Measurements from ENCODE around the gene TMEM185B. TPM values are rescaled to one million over a fixed set of nuclear protein-coding genes. Genes with fewer than 3 reads are reported as not detected.
A peak's percentile ranks its signal among the peaks of the same experiment; 100 is the strongest.
"Not testable (repeated sequence)": the region's sequence is repeated elsewhere in the genome, so short reads cannot be mapped to it uniquely, and the experiment has no call there.

The TMEM185B gene
- total and polyA plus RNA-seq, 4 donors = 4.9 to 20.8 (median 12.8) TPM

- no peaks in the 10 kb centered on the region for H3K9me3 ChIP-seq (ENCODE audit: control insufficient read depth, low read length)
- no peak for ATAC-seq (ENCODE audit: low FRiP score)
- no peak overlapping the region for H3K27ac ChIP-seq (ENCODE audit: low read depth in 1 of 2, low read length in 2 of 2)
- no peaks in the 10 kb centered on the region for H3K36me3 ChIP-seq (ENCODE audit: control insufficient read depth in 1 of 2, insufficient read depth in 2 of 2, low read length in 1 of 2)
- DNase-seq = no peak
- 92 to 95% methylated on average over 10 of the region's 10 CpGs for WGBS, 2 donors
- intact Hi-C loops (cut with DNase I) = no loop called here
- no peak overlapping the region for H3K4me3 ChIP-seq (ENCODE audit: low read length in 2 of 2)
- H3K27me3 ChIP-seq (ENCODE audit: control insufficient read depth in 1 of 2, insufficient read depth in 2 of 2, low read length in 1 of 2) = no peaks in the 10 kb centered on the region
- no peaks in the 10 kb centered on the region for H3K4me1 ChIP-seq (ENCODE audit: control insufficient read depth in 1 of 2, insufficient read depth in 2 of 2, low read length in 2 of 2)
Observed at GRCh38 chr2:120208381-120209353, 14.5 kb downstream of the TMEM185B start.

- Histone ChIP-seq H3K9me3 (ENCODE audit: control insufficient read depth, low read length) (no peaks in the 10 kb centered on the region), H3K27me3 (ENCODE audit: control insufficient read depth in 1 of 2, insufficient read depth in 2 of 2, low read length in 1 of 2) (no peaks in the 10 kb centered on the region), H3K4me1 (ENCODE audit: control insufficient read depth in 1 of 2, insufficient read depth in 2 of 2, low read length in 2 of 2) (no peaks in the 10 kb centered on the region), H3K4me3 (ENCODE audit: low read length in 2 of 2) (no peak overlapping the region), H3K27ac (ENCODE audit: low read depth in 1 of 2, low read length in 2 of 2) (no peak overlapping the region), H3K36me3 (ENCODE audit: control insufficient read depth in 1 of 2, insufficient read depth in 2 of 2, low read length in 1 of 2) (no peaks in the 10 kb centered on the region)
- intact Hi-C loops (cut with DNase I) = no loop called here
- DNase-seq (peak in 1 of 2 donors; percentile 82), ATAC-seq (ENCODE audit: low FRiP score) (no peak)
- 66 to 73% methylated on average over 8 of the region's 8 CpGs for WGBS, 2 donors
Observed at GRCh38 chr2:120206022-120206581, 17.1 kb downstream of the TMEM185B start.

GRCh38 chr2:120204945-120205670 is 18.1 kb downstream of the TMEM185B start:
- no peaks in the 10 kb centered on the region for H3K4me1 ChIP-seq (ENCODE audit: control insufficient read depth in 1 of 2, insufficient read depth in 2 of 2, low read length in 2 of 2)
- H3K27me3 ChIP-seq (ENCODE audit: control insufficient read depth in 1 of 2, insufficient read depth in 2 of 2, low read length in 1 of 2) = no peaks in the 10 kb centered on the region
- no peak for DNase-seq
- no peaks in the 10 kb centered on the region for H3K36me3 ChIP-seq (ENCODE audit: control insufficient read depth in 1 of 2, insufficient read depth in 2 of 2, low read length in 1 of 2)
- intact Hi-C loops (cut with DNase I) = no loop called here
- no peak for ATAC-seq (ENCODE audit: low FRiP score)
- 87 to 92% methylated on average over 12 of the region's 12 CpGs for WGBS, 2 donors
- no peak overlapping the region for H3K27ac ChIP-seq (ENCODE audit: low read depth in 1 of 2, low read length in 2 of 2)
- no peaks in the 10 kb centered on the region for H3K9me3 ChIP-seq (ENCODE audit: control insufficient read depth, low read length)
- H3K4me3 ChIP-seq (ENCODE audit: low read length in 2 of 2) = no peak overlapping the region

GRCh38 chr2:120204417-120204816 is 18.8 kb downstream of the TMEM185B start:
- no peaks in the 10 kb centered on the region for H3K9me3 ChIP-seq (ENCODE audit: control insufficient read depth, low read length)
- no peaks in the 10 kb centered on the region for H3K27me3 ChIP-seq (ENCODE audit: control insufficient read depth in 1 of 2, insufficient read depth in 2 of 2, low read length in 1 of 2)
- no peaks in the 10 kb centered on the region for H3K36me3 ChIP-seq (ENCODE audit: control insufficient read depth in 1 of 2, insufficient read depth in 2 of 2, low read length in 1 of 2)
- no peak overlapping the region for H3K27ac ChIP-seq (ENCODE audit: low read depth in 1 of 2, low read length in 2 of 2)
- ATAC-seq (ENCODE audit: low FRiP score) (peak; percentile 16), DNase-seq (no peak)
- H3K4me3 ChIP-seq (ENCODE audit: low read length in 2 of 2) = no peak overlapping the region
- intact Hi-C loops (cut with DNase I) = no loop called here
- no peaks in the 10 kb centered on the region for H3K4me1 ChIP-seq (ENCODE audit: control insufficient read depth in 1 of 2, insufficient read depth in 2 of 2, low read length in 2 of 2)
- 58 to 88% methylated on average over 3 of the region's 3 CpGs for WGBS, 2 donors

GRCh38 chr2:120204022-120204405 is 19.2 kb downstream of the TMEM185B start:
- DNase-seq (no peak), ATAC-seq (ENCODE audit: low FRiP score) (no peak)
- H3K4me3 ChIP-seq (ENCODE audit: low read length in 2 of 2) = no peak overlapping the region
- no peaks in the 10 kb centered on the region for H3K9me3 ChIP-seq (ENCODE audit: control insufficient read depth, low read length)
- H3K27ac ChIP-seq (ENCODE audit: low read depth in 1 of 2, low read length in 2 of 2) = no peak overlapping the region
- no peaks in the 10 kb centered on the region for H3K4me1 ChIP-seq (ENCODE audit: control insufficient read depth in 1 of 2, insufficient read depth in 2 of 2, low read length in 2 of 2)
- intact Hi-C loops (cut with DNase I) = no loop called here
- no peaks in the 10 kb centered on the region for H3K36me3 ChIP-seq (ENCODE audit: control insufficient read depth in 1 of 2, insufficient read depth in 2 of 2, low read length in 1 of 2)
- WGBS, 2 donors = 87 to 88% methylated on average over 5 of the region's 5 CpGs
- no peaks in the 10 kb centered on the region for H3K27me3 ChIP-seq (ENCODE audit: control insufficient read depth in 1 of 2, insufficient read depth in 2 of 2, low read length in 1 of 2)

- Histone ChIP-seq H3K9me3 (ENCODE audit: control insufficient read depth, low read length) (no peaks in the 10 kb centered on the region), H3K4me3 (ENCODE audit: low read length in 2 of 2) (no peak overlapping the region), H3K27ac (ENCODE audit: low read depth in 1 of 2, low read length in 2 of 2) (no peak overlapping the region), H3K27me3 (ENCODE audit: control insufficient read depth in 1 of 2, insufficient read depth in 2 of 2, low read length in 1 of 2) (no peaks in the 10 kb centered on the region), H3K4me1 (ENCODE audit: control insufficient read depth in 1 of 2, insufficient read depth in 2 of 2, low read length in 2 of 2) (no peaks in the 10 kb centered on the region), H3K36me3 (ENCODE audit: control insufficient read depth in 1 of 2, insufficient read depth in 2 of 2, low read length in 1 of 2) (no peaks in the 10 kb centered on the region)
- DNase-seq = no peak
- ATAC-seq (ENCODE audit: low FRiP score) = peak; percentile 44
- intact Hi-C loops (cut with DNase I) = no loop called here
- 69 to 71% methylated on average over 10 of the region's 10 CpGs for WGBS, 2 donors
Observed at GRCh38 chr2:120203251-120204021, 19.8 kb downstream of the TMEM185B start.

GRCh38 chr2:120199817-120200459 is 23.3 kb downstream of the TMEM185B start:
- H3K27me3 ChIP-seq (ENCODE audit: control insufficient read depth in 1 of 2, insufficient read depth in 2 of 2, low read length in 1 of 2); H3K4me1 ChIP-seq (ENCODE audit: control insufficient read depth in 1 of 2, insufficient read depth in 2 of 2, low read length in 2 of 2); DNase-seq; H3K4me3 ChIP-seq (ENCODE audit: low read length in 2 of 2); intact Hi-C loops (cut with DNase I); ATAC-seq (ENCODE audit: low FRiP score); H3K27ac ChIP-seq (ENCODE audit: low read depth in 1 of 2, low read length in 2 of 2); H3K36me3 ChIP-seq (ENCODE audit: control insufficient read depth in 1 of 2, insufficient read depth in 2 of 2, low read length in 1 of 2); H3K9me3 ChIP-seq (ENCODE audit: control insufficient read depth, low read length): not testable (repeated sequence)
- 96 to 97% methylated on average over 10 of the region's 10 CpGs for WGBS, 2 donors

GRCh38 chr2:120195553-120195952 is 27.6 kb downstream of the TMEM185B start:
- no peaks in the 10 kb centered on the region for H3K27me3 ChIP-seq (ENCODE audit: control insufficient read depth in 1 of 2, insufficient read depth in 2 of 2, low read length in 1 of 2)
- WGBS, 2 donors = 87 to 93% methylated on average over 1 of the region's 1 CpG
- no peaks in the 10 kb centered on the region for H3K4me1 ChIP-seq (ENCODE audit: control insufficient read depth in 1 of 2, insufficient read depth in 2 of 2, low read length in 2 of 2)
- intact Hi-C loops (cut with DNase I) = no loop called here
- DNase-seq (no peak), ATAC-seq (ENCODE audit: low FRiP score) (no peak)
- no peak overlapping the region for H3K4me3 ChIP-seq (ENCODE audit: low read length in 2 of 2)
- H3K9me3 ChIP-seq (ENCODE audit: control insufficient read depth, low read length) = peaks cover 3% of the 10 kb centered on the region
- no peaks in the 10 kb centered on the region for H3K36me3 ChIP-seq (ENCODE audit: control insufficient read depth in 1 of 2, insufficient read depth in 2 of 2, low read length in 1 of 2)
- H3K27ac ChIP-seq (ENCODE audit: low read depth in 1 of 2, low read length in 2 of 2) = no peak overlapping the region

Data from aorta (tissue), 5 donors.